Suprapubic skin (tissue), 4 donors: Measurements from ENCODE around the gene SIRT6. TPM values are rescaled to one million over a fixed set of nuclear protein-coding genes. Genes with fewer than 3 reads are reported as not detected.
"Not testable (repeated sequence)": the region's sequence is repeated elsewhere in the genome, so short reads cannot be mapped to it uniquely, and the experiment has no call there.

ENCODE experiments used
- DNase-seq, 2 donors: peaks; one replicate each; pipeline ENCODE4 v3.0.0-alpha.2; 2019; ENCODE audit warnings: low spot score in 2 of 2
- H3K27ac ChIP-seq: fragments of 200-600 bp; sonication (generic); one replicate; pipeline ENCODE4 v1.5.1; 2019
- H3K27me3 ChIP-seq: fragments of 200-600 bp; sonication (generic); one replicate; pipeline ENCODE4 v1.5.1; 2019
- H3K36me3 ChIP-seq: fragments of 200-600 bp; sonication (generic); one replicate; pipeline ENCODE4 v1.5.1; 2019
- H3K4me1 ChIP-seq: fragments of 200-600 bp; sonication (generic); one replicate; pipeline ENCODE4 v1.5.1; 2019
- H3K4me3 ChIP-seq: fragments of 200-600 bp; sonication (generic); one replicate; pipeline ENCODE4 v1.5.1; 2019; ENCODE audit warnings: mild to moderate bottlenecking
- H3K9me3 ChIP-seq: fragments of 200-600 bp; sonication (generic); one replicate; pipeline ENCODE4 v1.5.1; 2019
- EP300 ChIP-seq: sonication (generic); formaldehyde crosslinking; IDR thresholded peaks from one replicate; pipeline ENCODE4 v1.6.1; 2017; ENCODE audit warnings: antibody characterized with exemption
- POLR2A ChIP-seq, 2 donors: fragments of 450-650 bp; IDR thresholded peaks; one replicate each; pipeline ENCODE4 v1.6.1; 2017; ENCODE audit warnings: antibody characterized with exemption in 2 of 2, mild to moderate bottlenecking in 2 of 2, moderate library complexity in 2 of 2
- POLR2AphosphoS5 ChIP-seq, 3 donors: sonication (generic); formaldehyde crosslinking; IDR thresholded peaks; one replicate each; pipeline ENCODE4 v1.6.1; 2017; ENCODE audit warnings: antibody characterized with exemption in 3 of 3
- WGBS: methylation state at CpG from one replicate; pipeline ENCODE4 v1.1.5; 2018; 5-methylcytosine and 5-hydroxymethylcytosine counted together
- total RNA-seq, 4 donors: library from RNA; depleted of rRNA; stranded (reverse); fragments of >200 nt; gene quantifications; one replicate each; pipeline ENCODE4 v1.1.0, GENCODE V29; 2016
- TF ChIP-seq, protein P1 (sequence below), 2 donors: fragments of 200-600 bp in 1 of 2; fragments of 450-650 bp in 1 of 2; sonication (generic) in 1 of 2; IDR thresholded peaks; one replicate each; pipeline ENCODE4 v1.5.1; 2016 to 2019; ENCODE audit warnings: antibody characterized with exemption in 2 of 2, mild to moderate bottlenecking in 1 of 2, moderate library complexity in 1 of 2

The SIRT6 gene
- total RNA-seq, 4 donors from 2014 or later: 28.1 to 45.7 (median 31.8) TPM

DNA sequence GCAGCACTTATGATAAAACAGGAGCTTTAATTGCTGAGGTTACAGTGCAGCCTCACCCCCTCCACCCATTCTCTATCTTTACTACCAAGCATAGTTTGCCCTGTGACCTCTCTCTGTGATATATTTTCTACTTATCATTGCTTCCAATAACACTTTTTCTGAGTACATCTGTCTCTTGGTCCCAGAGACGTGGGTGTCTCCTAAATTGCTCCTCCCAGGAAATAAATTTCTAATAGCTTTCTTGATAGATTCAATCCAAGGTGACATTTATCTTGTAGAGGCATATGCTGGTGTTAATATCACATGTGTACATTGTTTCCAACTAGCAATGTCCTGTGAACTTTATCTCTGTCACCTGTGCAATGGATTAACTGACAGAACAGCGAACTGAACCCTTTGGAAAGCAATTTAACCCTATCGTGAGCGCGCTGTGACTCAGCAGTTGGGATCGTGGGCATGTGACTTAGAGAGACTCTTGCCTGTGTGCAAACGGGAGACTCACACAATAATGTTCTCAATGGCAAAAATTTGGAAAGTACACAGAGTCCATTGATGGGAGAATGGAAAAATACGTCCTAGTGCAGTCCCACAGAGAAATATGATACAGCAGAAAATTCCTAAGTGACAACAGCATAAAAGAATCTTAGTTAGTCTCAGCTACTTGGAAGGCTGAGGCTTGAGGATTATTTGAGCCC lies 51.5 kb downstream of the SIRT6 start:
- 36% methylated on average over 8 of the region's 8 CpGs for WGBS
- TF ChIP-seq POLR2A (IDR thresholded peaks at IDR 0.05) (no peak), POLR2AphosphoS5 (IDR thresholded peaks at IDR 0.05) (no peak)
- TF ChIP-seq, protein P1, sequence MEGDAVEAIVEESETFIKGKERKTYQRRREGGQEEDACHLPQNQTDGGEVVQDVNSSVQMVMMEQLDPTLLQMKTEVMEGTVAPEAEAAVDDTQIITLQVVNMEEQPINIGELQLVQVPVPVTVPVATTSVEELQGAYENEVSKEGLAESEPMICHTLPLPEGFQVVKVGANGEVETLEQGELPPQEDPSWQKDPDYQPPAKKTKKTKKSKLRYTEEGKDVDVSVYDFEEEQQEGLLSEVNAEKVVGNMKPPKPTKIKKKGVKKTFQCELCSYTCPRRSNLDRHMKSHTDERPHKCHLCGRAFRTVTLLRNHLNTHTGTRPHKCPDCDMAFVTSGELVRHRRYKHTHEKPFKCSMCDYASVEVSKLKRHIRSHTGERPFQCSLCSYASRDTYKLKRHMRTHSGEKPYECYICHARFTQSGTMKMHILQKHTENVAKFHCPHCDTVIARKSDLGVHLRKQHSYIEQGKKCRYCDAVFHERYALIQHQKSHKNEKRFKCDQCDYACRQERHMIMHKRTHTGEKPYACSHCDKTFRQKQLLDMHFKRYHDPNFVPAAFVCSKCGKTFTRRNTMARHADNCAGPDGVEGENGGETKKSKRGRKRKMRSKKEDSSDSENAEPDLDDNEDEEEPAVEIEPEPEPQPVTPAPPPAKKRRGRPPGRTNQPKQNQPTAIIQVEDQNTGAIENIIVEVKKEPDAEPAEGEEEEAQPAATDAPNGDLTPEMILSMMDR (IDR thresholded peaks at IDR 0.05): no peak
- Histone ChIP-seq H3K9me3 (no peaks in the 10 kb centered on the region), H3K27me3 (no peaks in the 10 kb centered on the region), H3K4me1 (peaks cover 6% of the 10 kb centered on the region), H3K27ac (peak overlapping the region; percentile 30), H3K4me3 (no peak overlapping the region), H3K36me3 (no peaks in the 10 kb centered on the region)
- no peak for DNase-seq

DNA sequence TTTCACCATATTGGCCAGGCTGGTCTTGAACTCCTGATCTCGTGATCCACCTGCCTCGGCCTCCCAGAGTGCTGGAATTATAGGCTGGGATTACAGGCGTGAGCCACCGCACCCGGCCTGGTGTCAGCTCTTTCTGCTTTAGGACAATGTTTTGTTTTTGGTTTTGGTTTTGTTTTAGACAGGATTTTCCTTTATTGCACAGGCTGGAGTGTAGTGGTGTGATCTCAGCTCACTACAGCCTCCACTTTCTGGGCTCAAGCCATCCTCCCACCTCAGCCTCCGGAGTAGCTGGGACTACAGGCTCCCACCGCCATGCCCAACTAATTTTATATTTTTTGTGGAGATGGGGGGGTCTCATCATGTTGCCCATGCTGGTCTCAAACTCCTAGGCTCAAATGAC lies 53.3 kb downstream of the SIRT6 start:
- not testable (repeated sequence) for H3K27ac ChIP-seq, H3K27me3 ChIP-seq, DNase-seq, H3K4me3 ChIP-seq, H3K9me3 ChIP-seq, H3K36me3 ChIP-seq
- 92% methylated on average over 7 of the region's 7 CpGs for WGBS
- peaks cover 12% of the 10 kb centered on the region for H3K4me1 ChIP-seq

DNA sequence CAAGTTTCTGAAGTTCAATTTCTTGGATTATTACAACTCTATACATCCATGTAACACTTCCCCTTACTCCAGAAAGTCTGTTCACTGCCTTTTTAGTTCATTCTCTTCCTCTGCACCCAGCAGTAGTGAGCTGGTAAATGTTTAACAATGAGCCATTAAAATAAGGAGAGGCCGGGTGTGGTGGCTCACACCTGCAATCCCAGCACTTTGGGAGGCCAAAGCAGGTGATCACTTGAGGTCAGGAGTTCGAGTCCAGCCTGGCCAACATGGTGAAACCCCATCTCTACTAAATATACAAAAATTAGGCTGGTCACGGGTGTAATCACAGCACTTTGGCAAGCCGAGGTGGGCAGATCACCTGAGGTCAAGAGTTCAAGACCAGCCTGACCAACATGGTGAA lies 55.0 kb downstream of the SIRT6 start:
- not testable (repeated sequence) for DNase-seq
- WGBS: 91% methylated on average over 4 of the region's 4 CpGs

DNA sequence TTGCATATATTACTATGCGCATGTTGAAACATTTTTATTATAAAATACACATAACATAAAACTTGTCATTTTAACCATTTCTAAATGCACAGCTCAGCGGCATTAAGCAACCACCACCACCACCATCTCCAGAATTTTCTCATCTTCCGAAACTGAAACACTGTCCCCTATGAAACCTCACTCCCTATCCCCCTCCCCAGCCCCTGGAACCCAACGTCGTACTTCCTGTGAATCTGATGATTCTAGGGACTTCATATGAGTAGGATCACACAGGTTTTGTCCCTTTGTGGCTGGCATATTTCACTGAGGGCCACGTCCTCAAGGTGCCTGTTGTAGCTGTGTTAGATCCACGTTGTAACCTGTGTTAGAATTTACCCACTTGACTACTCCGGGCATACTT lies 57.7 kb downstream of the SIRT6 start:
- no peaks in the 10 kb centered on the region for H3K9me3 ChIP-seq
- 51% methylated on average over 8 of the region's 8 CpGs for WGBS
- no peaks in the 10 kb centered on the region for H3K36me3 ChIP-seq
- H3K27ac ChIP-seq: no peak overlapping the region
- TF ChIP-seq POLR2A (IDR thresholded peaks at IDR 0.05): no peak
- TF ChIP-seq, protein P1 (IDR thresholded peaks at IDR 0.05): no peak
- TF ChIP-seq EP300: no peak
- TF ChIP-seq POLR2AphosphoS5 (IDR thresholded peaks at IDR 0.05): no peak
- H3K4me3 ChIP-seq: peak overlapping the region; percentile 79
- DNase-seq: no peak
- H3K27me3 ChIP-seq: no peaks in the 10 kb centered on the region
- H3K4me1 ChIP-seq: peaks cover 34% of the 10 kb centered on the region

More for the DNA sequence above, 55.0 kb downstream of the SIRT6 start:
- H3K4me3 ChIP-seq, H3K36me3 ChIP-seq, H3K27me3 ChIP-seq, H3K9me3 ChIP-seq, H3K27ac ChIP-seq: not testable (repeated sequence)
- peaks cover 24% of the 10 kb centered on the region for H3K4me1 ChIP-seq

Other genes starting within 250 kb of the SIRT6 start
- not detected for gene NMRK2, start 249.5 kb downstream of the SIRT6 start, total RNA-seq
- gene DAPK3, start 211.5 kb downstream of the SIRT6 start, total RNA-seq: 10 to 100 TPM; 56.5 to 71.8 (median 61.7) TPM
- 1,000 to 10,000 TPM; 1,423 to 2,137 (median 2,023) TPM for gene EEF2, start 197.1 kb downstream of the SIRT6 start, total RNA-seq
- 10 to 100 TPM; 17.1 to 28.7 (median 22.6) TPM for gene PIAS4, start 174.8 kb downstream of the SIRT6 start, total RNA-seq
- 10 to 100 TPM; 60.3 to 94.2 (median 77.4) TPM for gene ZBTB7A, start 115.7 kb downstream of the SIRT6 start, total RNA-seq
- gene MAP2K2, start 58.4 kb downstream of the SIRT6 start, total RNA-seq: 100 to 1,000 TPM in 1 of 4 donors, 10 to 100 TPM in 3; 88.0 to 103 (median 95.0) TPM
- gene CREB3L3, start 28.9 kb downstream of the SIRT6 start, total RNA-seq: under 1 TPM in 1 of 4 donors, not detected in 3; 0.64 TPM
- gene ANKRD24, start 126 bp upstream of the SIRT6 start, total RNA-seq: under 1 TPM; 0.44 to 0.87 (median 0.54) TPM
- under 1 TPM in 3 of 4 donors, not detected in 1; 0.57 to 0.89 (median 0.57) TPM for gene EBI3, start 47.0 kb upstream of the SIRT6 start, total RNA-seq
- 10 to 100 TPM; 23.3 to 34.3 (median 26.9) TPM for gene YJU2, start 64.5 kb upstream of the SIRT6 start, total RNA-seq
- gene SHD, start 96.7 kb upstream of the SIRT6 start, total RNA-seq: not detected
- not detected for gene TMIGD2, start 119.8 kb upstream of the SIRT6 start, total RNA-seq
- not detected for gene FSD1, start 122.0 kb upstream of the SIRT6 start, total RNA-seq
- 10 to 100 TPM; 67.0 to 93.1 (median 87.2) TPM for gene STAP2, start 156.3 kb upstream of the SIRT6 start, total RNA-seq
- gene MPND, start 161.0 kb upstream of the SIRT6 start, total RNA-seq: 1 to 10 TPM; 6.5 to 9.5 (median 8.9) TPM
- 100 to 1,000 TPM in 1 of 4 donors, 10 to 100 TPM in 3; 67.0 to 103 (median 81.0) TPM for gene SH3GL1, start 218.0 kb upstream of the SIRT6 start, total RNA-seq
- gene CHAF1A, start 220.1 kb upstream of the SIRT6 start, total RNA-seq: 10 to 100 TPM in 2 of 4 donors, 1 to 10 TPM in 2; 8.5 to 20.4 (median 11.4) TPM